Spleen (tissue), 11 donors: ENCODE results near the gene PTPN11. TPM values are rescaled to one million over a fixed set of nuclear protein-coding genes. Genes with fewer than 3 reads are reported as not detected.
"Not testable (repeated sequence)": the region's sequence is repeated elsewhere in the genome, so short reads cannot be mapped to it uniquely, and the experiment has no call there.

ENCODE experiments used
- DNase-seq: peaks from one replicate; pipeline ENCODE4 v3.0.0-alpha.2; 2020
- H3K27ac ChIP-seq, 8 donors: fragments of 200-600 bp; sonication (generic) in 7 of 8; 1 replicate in 4 of 8; 2 replicates in 4 of 8; pipeline versions ENCODE4 v1.5.0 to v1.8.0; 2016 to 2021; ENCODE audit warnings: inconsistent platforms in 4 of 8, mild to moderate bottlenecking in 4 of 8, moderate library complexity in 1 of 8
- H3K27me3 ChIP-seq, 7 donors: fragments of 200-600 bp; sonication (generic) in 6 of 7; replicated peaks in 1 of 7; 1 replicate in 4 of 7; 2 replicates in 3 of 7; pipeline versions ENCODE4 v1.5.0 to v1.8.0; 2016 to 2021; ENCODE audit warnings: inconsistent platforms in 3 of 7, mild to moderate bottlenecking in 1 of 7
- H3K36me3 ChIP-seq, 6 donors: fragments of 200-600 bp; sonication (generic) in 5 of 6; 1 replicate in 4 of 6; 2 replicates in 2 of 6; pipeline versions ENCODE4 v1.5.0 to v1.8.0; 2016 to 2021; ENCODE audit warnings: inconsistent platforms in 2 of 6
- H3K4me1 ChIP-seq, 6 donors: fragments of 200-600 bp; sonication (generic) in 5 of 6; 1 replicate in 3 of 6; 2 replicates in 3 of 6; pipeline versions ENCODE4 v1.5.0 to v1.8.0; 2016 to 2021; ENCODE audit warnings: inconsistent platforms in 3 of 6
- H3K4me3 ChIP-seq, 8 donors: fragments of 200-600 bp; sonication (generic) in 7 of 8; 1 replicate in 4 of 8; 2 replicates in 4 of 8; pipeline versions ENCODE4 v1.5.0 to v1.8.0; 2016 to 2021; ENCODE audit warnings: inconsistent platforms in 4 of 8, mild to moderate bottlenecking in 4 of 8, moderate library complexity in 2 of 8
- H3K9me3 ChIP-seq, 8 donors: fragments of 200-600 bp; sonication (generic) in 7 of 8; 1 replicate in 4 of 8; 2 replicates in 4 of 8; pipeline versions ENCODE4 v1.5.0 to v1.8.0; 2016 to 2021; ENCODE audit warnings: inconsistent platforms in 4 of 8
- CTCF ChIP-seq, 11 experiments: fragments of 200-600 bp in 7 of 11; fragments of 450-650 bp in 4 of 11; sonication (generic) in 4 of 11; IDR thresholded peaks in 8 of 11; conservative IDR thresholded peaks in 3 of 11; 1 replicate in 7 of 11; 2 replicates in 4 of 11; pipeline versions ENCODE4 v1.4.0 to v1.8.0; 2016 to 2021; ENCODE audit warnings: antibody characterized with exemption in 11 of 11, inconsistent platforms in 4 of 11, mild to moderate bottlenecking in 1 of 11
- POLR2A ChIP-seq, 3 donors: fragments of 450-650 bp; IDR thresholded peaks; one replicate each; pipeline ENCODE4 v1.5.1; 2017; ENCODE audit warnings: antibody characterized with exemption in 3 of 3, mild to moderate bottlenecking in 1 of 3
- POLR2AphosphoS5 ChIP-seq, 3 donors: sonication (generic); formaldehyde crosslinking; IDR thresholded peaks; one replicate each; pipeline ENCODE4 v1.5.1; 2017; ENCODE audit warnings: antibody characterized with exemption in 3 of 3
- WGBS, 5 donors: extraction: QIAGEN DNeasy Blood & Tissue Kit in 3 of 5; methylation state at CpG; one replicate each; pipeline versions ENCODE4 v1.1.5 to v1.1.7; 2013 to 2018; 5-methylcytosine and 5-hydroxymethylcytosine counted together
- intact Hi-C: fragments of 100-400 bp; cut with DNase I; formaldehyde crosslinking; loops from one replicate; pipeline ENCODE4 v1.15.0; 2023; ENCODE audit warnings: low total_unique reads
- polyA plus RNA-seq, 3 donors: library from polyadenylated mRNA; stranded (reverse); fragments of 200-250 nt; gene quantifications; one replicate each; pipeline ENCODE4 v1.2.1, GENCODE V29; 2013
- total RNA-seq, 7 donors: library from RNA; depleted of rRNA in 3 of 7; stranded (reverse); fragments of >200 nt in 3 of 7; fragmentation: NEBNext Ultra II Directional in 4 of 7; extraction: Animal tissue kit (Norgen Biotek cat#: 25700) in 4 of 7; gene quantifications; one replicate each; pipeline versions ENCODE4 v1.1.0 to v1.2.1, GENCODE V29; 2016 to 2021
- donor health status: healthy with polysubstance abuse.
- donor health status: DM: no; HTN: no; CAD: no; lungs with moderate emphysema.
- donor health status: DM: no; HTN: no; CAD: no.
- donor health status: Bipolar disorder and iron deficiency.
- donor health status: healthy.
- donor health status: DM: no; HTN: no; CAD: no.
- donor health status: DM: yes; HTN: yes; CAD: no.

PTPN11 gene
- total and polyA plus RNA-seq, 10 donors, result 12.1 to 71.8 (median 61.5) TPM

- TF ChIP-seq CTCF (IDR thresholded peaks at IDR 0.05 in 8 of 11, conservative IDR thresholded peaks at IDR 0.05 in 3 of 11) (no peak), POLR2AphosphoS5 (IDR thresholded peaks at IDR 0.05) (peak; percentile 94 to 95 (median 95)), POLR2A (IDR thresholded peaks at IDR 0.05) (peak in 2 of 3 donors; percentile 48 to 62)
- no peaks in the 10 kb centered on the region for H3K27me3 ChIP-seq
- peak; percentile 99 for DNase-seq
- whole genome bisulfite sequencing, 5 donors, result 0 to 23% (median 1%) methylated on average over 32 to 106 of the region's 106 CpGs
- no peaks in the 10 kb centered on the region for H3K36me3 ChIP-seq
- H3K27ac ChIP-seq, result peak within 1 kb of the TSS; percentile 68 to 92 (median 89)
- H3K9me3 ChIP-seq, result no peaks in the 10 kb centered on the region
- H3K4me1 ChIP-seq, result peaks cover 11 to 46% (median 26%) of the 10 kb centered on the region in 6 donors
- peak within 1 kb of the TSS; percentile 62 to 100 (median 93) for H3K4me3 ChIP-seq
- intact Hi-C loops, result no loop called here
These were observed 36.6 kb upstream of the PTPN11 start, which contains the start of gene HECTD4 for GRCh38 chr12:112381883-112382796. TSS of gene HECTD4 (minus strand) at chr12:112382431. CDS start at chr12:112382128, 303 bp downstream.

DNA sequence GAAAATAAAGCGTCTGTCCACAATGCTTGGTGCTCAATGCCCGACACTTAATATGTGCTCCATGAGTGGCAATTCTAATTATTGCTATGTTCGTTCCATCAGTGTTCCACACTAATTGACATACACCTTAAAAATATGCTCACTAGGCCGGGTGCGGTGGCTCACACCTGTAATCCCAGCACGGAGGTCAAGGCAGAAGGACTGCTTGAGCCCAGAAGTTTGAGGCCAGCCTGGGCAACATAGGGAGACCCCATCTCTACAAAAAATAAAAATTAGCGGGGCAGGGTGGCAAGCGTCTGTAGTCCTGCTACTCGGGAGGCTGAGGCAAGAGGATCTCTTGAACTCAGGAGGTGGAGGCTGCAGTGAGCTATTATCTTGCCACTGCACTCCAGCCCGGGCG is 35.9 kb upstream of the PTPN11 start:
- H3K36me3 ChIP-seq, result no peaks in the 10 kb centered on the region
- H3K9me3 ChIP-seq, result no peaks in the 10 kb centered on the region
- H3K27me3 ChIP-seq, result peaks cover 0 to 4% (median 0%) of the 10 kb centered on the region in 7 donors
- WGBS, 5 donors, result 89 to 95% (median 91%) methylated on average over 11 of the region's 11 CpGs
- TF ChIP-seq POLR2AphosphoS5 (IDR thresholded peaks at IDR 0.05) (no peak), CTCF (IDR thresholded peaks at IDR 0.05 in 8 of 11, conservative IDR thresholded peaks at IDR 0.05 in 3 of 11) (no peak), POLR2A (IDR thresholded peaks at IDR 0.05) (no peak)
- peak overlapping the region in 7 of 8 donors; percentile 68 to 92 (median 89) for H3K27ac ChIP-seq
- peak overlapping the region in 6 of 8 donors; percentile 62 to 100 (median 93) for H3K4me3 ChIP-seq
- intact Hi-C loops, result no loop called here
- H3K4me1 ChIP-seq, result peaks cover 11 to 53% (median 32%) of the 10 kb centered on the region in 6 donors
- no peak for DNase-seq

DNA sequence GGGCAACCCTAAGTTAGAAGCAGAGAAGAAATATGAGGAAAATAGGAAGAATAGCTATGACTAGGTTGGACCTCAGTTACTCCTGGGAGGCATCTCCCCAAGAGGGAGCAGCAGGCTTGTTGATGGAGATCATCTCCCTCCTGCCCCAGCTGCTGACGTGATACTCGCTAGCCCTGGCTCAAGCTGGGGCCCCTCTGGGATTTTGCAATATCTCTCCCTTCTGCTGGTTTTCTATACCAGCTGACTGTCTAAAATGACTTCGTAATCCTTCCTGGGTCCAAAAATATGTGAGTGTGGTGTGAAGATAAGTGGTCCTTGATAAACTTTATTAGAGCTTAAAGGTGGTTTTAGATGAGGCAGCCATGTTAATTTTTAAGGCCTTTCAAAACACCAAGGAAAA is 32.0 kb upstream of the PTPN11 start:
- no peak for DNase-seq
- Histone ChIP-seq H3K27ac (no peak overlapping the region), H3K9me3 (no peaks in the 10 kb centered on the region), H3K4me3 (no peak overlapping the region), H3K4me1 (peaks cover 0 to 23% (median 14%) of the 10 kb centered on the region in 6 donors), H3K27me3 (peaks cover 0 to 10% (median 0%) of the 10 kb centered on the region in 7 donors), H3K36me3 (no peaks in the 10 kb centered on the region)
- TF ChIP-seq CTCF (IDR thresholded peaks at IDR 0.05 in 8 of 11, conservative IDR thresholded peaks at IDR 0.05 in 3 of 11), result no peak
- TF ChIP-seq POLR2AphosphoS5 (IDR thresholded peaks at IDR 0.05), result no peak
- TF ChIP-seq POLR2A (IDR thresholded peaks at IDR 0.05), result no peak
- intact Hi-C loops, result loop anchor here (5.0 kb wide), 1 partner anchor 189 kb away; no protein-coding TSS in a partner anchor
- WGBS, 5 donors, result 49 to 78% (median 54%) methylated on average over 3 of the region's 3 CpGs

DNA sequence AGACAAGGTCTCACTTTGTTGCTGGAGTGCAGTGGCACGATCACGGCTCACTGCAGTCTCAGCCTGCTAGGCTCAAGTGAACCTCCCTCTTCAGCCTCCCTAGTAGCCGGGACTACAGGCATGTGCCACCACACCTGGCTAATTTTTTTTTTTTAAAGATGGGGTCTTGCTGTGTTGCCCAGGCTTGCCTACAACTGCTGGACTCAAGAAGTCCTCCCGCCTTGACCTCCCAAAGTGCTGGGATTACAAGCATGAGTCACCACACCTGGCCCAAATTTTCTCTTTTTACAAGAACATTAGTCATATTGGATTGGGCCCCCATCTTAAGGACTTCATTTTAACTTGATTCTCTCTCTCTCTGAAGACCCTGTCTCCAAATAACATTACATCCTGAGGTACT is 29.5 kb upstream of the PTPN11 start:
- 86 to 93% (median 90%) methylated on average over 4 of the region's 4 CpGs for WGBS, 5 donors
- intact Hi-C loops, result loop anchor here (5.0 kb wide), 1 partner anchor 192 kb away; no protein-coding TSS in a partner anchor

DNA sequence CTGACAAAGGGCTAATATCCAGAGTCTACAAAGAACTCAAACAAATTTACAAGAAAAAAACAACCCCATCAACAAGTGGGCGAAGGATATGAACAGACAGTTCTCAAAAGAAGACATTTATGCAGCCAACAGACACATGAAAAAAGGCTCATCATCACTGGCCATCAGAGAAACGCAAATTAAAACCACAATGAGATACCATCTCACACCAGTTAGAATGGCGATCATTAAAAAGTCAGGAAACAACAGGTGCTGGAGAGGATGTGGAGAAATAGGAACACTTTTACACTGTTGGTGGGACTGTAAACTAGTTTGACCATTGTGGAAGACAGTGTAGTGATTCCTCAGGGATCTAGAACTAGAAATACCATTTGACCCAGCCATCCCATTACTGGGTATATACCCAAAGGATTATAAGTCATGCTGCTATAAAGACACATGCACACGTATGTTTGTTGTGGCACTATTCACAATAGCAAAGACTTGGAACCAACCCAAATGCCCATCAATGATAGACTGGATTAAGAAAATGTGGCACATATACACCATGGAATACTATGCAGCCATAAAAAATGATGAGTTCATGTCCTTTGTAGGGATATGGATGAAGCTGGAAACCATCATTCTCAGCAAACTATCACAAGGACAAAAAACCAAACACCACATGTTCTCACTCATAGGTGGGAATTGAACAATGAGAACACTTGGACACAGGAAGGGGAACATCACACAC is 28.7 kb upstream of the PTPN11 start:
- Histone ChIP-seq H3K4me1 (peaks cover 0 to 14% (median 7%) of the 10 kb centered on the region in 6 donors), H3K27me3 (peaks cover 0 to 10% (median 0%) of the 10 kb centered on the region in 7 donors)
- H3K27ac ChIP-seq, H3K9me3 ChIP-seq, H3K36me3 ChIP-seq, DNase-seq, H3K4me3 ChIP-seq: not testable (repeated sequence)
- WGBS, 5 donors, result 60 to 81% (median 72%) methylated on average over 2 to 4 of the region's 4 CpGs
- intact Hi-C loops, result loop anchor here (5.0 kb wide), 1 partner anchor 193 kb away; no protein-coding TSS in a partner anchor

More for the DNA sequence above, 29.5 kb upstream of the PTPN11 start:
- TF ChIP-seq POLR2A (IDR thresholded peaks at IDR 0.05), result no peak
- peaks cover 0 to 10% (median 0%) of the 10 kb centered on the region in 7 donors for H3K27me3 ChIP-seq
- peaks cover 0 to 14% (median 7%) of the 10 kb centered on the region in 6 donors for H3K4me1 ChIP-seq
- H3K36me3 ChIP-seq, result no peaks in the 10 kb centered on the region
- no peak for DNase-seq
- H3K4me3 ChIP-seq, result no peak overlapping the region
- no peak overlapping the region for H3K27ac ChIP-seq
- no peaks in the 10 kb centered on the region for H3K9me3 ChIP-seq
